Measurements from ENCODE around the gene COL23A1. TPM values are rescaled to one million over a fixed set of nuclear protein-coding genes. Genes with fewer than 3 reads are reported as not detected.

Gene COL23A1
- total and polyA plus RNA-seq, 2 of the 13 experiments (the other 11 are each of a cell fraction or from before 2014, with no cell fraction given) = not detected

- WGBS (ENCODE audit: low lambda C conversion rate) = 100% methylated on average over 1 of the region's 1 CpG
- in situ Hi-C loops (cut with HindIII; ENCODE audit: extremely low pct_ligation_motif_present, low pct_unique_long_range_greater_than_20kb) = no loop called here
- no peaks in the 10 kb centered on the region for H3K9me3 ChIP-seq (ENCODE audit: low read length)
- TF ChIP-seq FOXP1 (IDR thresholded peaks at IDR 0.05) = no peak
- TF ChIP-seq FOXP1 (CRISPR knock-in tag; IDR thresholded peaks at IDR 0.05) = no peak
- no peak for TF ChIP-seq ZNF329 (CRISPR knock-in tag; IDR thresholded peaks at IDR 0.05; ENCODE audit: low read depth)
- no peak for TF ChIP-seq REL (CRISPR knock-in tag; conservative IDR thresholded peaks at IDR 0.05)
- TF ChIP-seq ARID2 (CRISPR knock-in tag; IDR thresholded peaks at IDR 0.05; ENCODE audit: borderline replicate concordance) = no peak
- TF ChIP-seq NFE2L1 (CRISPR knock-in tag; IDR thresholded peaks at IDR 0.05; ENCODE audit: borderline replicate concordance) = no peak
- H3K27ac ChIP-seq (ENCODE audit: extremely low read length, insufficient read depth, low read length) = peak overlapping the region; percentile 18
- peaks cover 39% of the 10 kb centered on the region for H4K20me1 ChIP-seq (ENCODE audit: insufficient read depth, low read length)
- no peak for ATAC-seq
- H2AFZ ChIP-seq (ENCODE audit: low read length) = no peak overlapping the region
- no peak for FAIRE-seq
- ChIA-PET CTCF (ENCODE audit: low intra/inter-chr PET ratio, low total read pairs) (no interaction called here), POLR2A (interaction anchor here (2.8 kb wide), 1 partner anchor 24 kb away, joined by 12 read pairs; the partner anchor contains the start of gene PHYKPL)
- H3K9ac ChIP-seq (ENCODE audit: insufficient read depth, low read depth, low read length) = no peak overlapping the region
- peaks cover 35% of the 10 kb centered on the region for H3K79me2 ChIP-seq (ENCODE audit: insufficient read depth, low read length)
- intact Hi-C loops (cut with micrococcal nuclease; ENCODE audit: unreplicated experiment) = no loop called here
- peaks cover 34% of the 10 kb centered on the region for H3K4me1 ChIP-seq (ENCODE audit: insufficient read depth, low read length)
- 0 out of 2 replicates have a peak overlapping the region, but pooled peaks have one; percentile 2 for H3K4me2 ChIP-seq (ENCODE audit: low read depth, low read length)
- DNase-seq (ENCODE audit: low spot score) = no peak
- H3K4me3 ChIP-seq (replicated peaks in 1 of 3; ENCODE audit: insufficient read depth in 1 of 3, low read depth in 2 of 3, low read length in 3 of 3) = no peak overlapping the region
- no peaks in the 10 kb centered on the region; a peak in 1 of 5 replicates for H3K27me3 ChIP-seq (ENCODE audit: control insufficient read depth in 1 of 2, insufficient read depth in 2 of 2, low read length in 2 of 2)
- H3K36me3 ChIP-seq (replicated peaks in 1 of 2; ENCODE audit: control insufficient read depth in 1 of 2, insufficient read depth in 2 of 2, low read length in 2 of 2) = peaks cover 17 to 69% of the 10 kb centered on the region in 2 experiments
- no TSS peak for BruUV-seq (replicated peaks)
Observed at GRCh38 chr5:178207917-178208280, 382.3 kb downstream of the COL23A1 start.

GRCh38 chr5:178207183-178207916 is 382.8 kb downstream of the COL23A1 start:
- no TSS peak for BruUV-seq (replicated peaks)
- Histone ChIP-seq H3K79me2 (ENCODE audit: insufficient read depth, low read length) (peaks cover 35% of the 10 kb centered on the region), H3K4me2 (ENCODE audit: low read depth, low read length) (peak overlapping the region; percentile 89), H4K20me1 (ENCODE audit: insufficient read depth, low read length) (peaks cover 39% of the 10 kb centered on the region), H3K4me1 (ENCODE audit: insufficient read depth, low read length) (peaks cover 32% of the 10 kb centered on the region), H3K36me3 (replicated peaks in 1 of 2; ENCODE audit: control insufficient read depth in 1 of 2, insufficient read depth in 2 of 2, low read length in 2 of 2) (peaks cover 15 to 64% of the 10 kb centered on the region in 2 experiments), H3K4me3 (replicated peaks in 1 of 3; ENCODE audit: insufficient read depth in 1 of 3, low read depth in 2 of 3, low read length in 3 of 3) (no peak overlapping the region), H2AFZ (ENCODE audit: low read length) (no peak overlapping the region), H3K27me3 (ENCODE audit: control insufficient read depth in 1 of 2, insufficient read depth in 2 of 2, low read length in 2 of 2) (no peaks in the 10 kb centered on the region; a peak in 1 of 5 replicates), H3K27ac (ENCODE audit: extremely low read length, insufficient read depth, low read length) (no peak overlapping the region), H3K9ac (ENCODE audit: insufficient read depth, low read depth, low read length) (no peak overlapping the region), H3K9me3 (ENCODE audit: low read length) (no peaks in the 10 kb centered on the region)
- FAIRE-seq (peak; percentile 12), ATAC-seq (no peak), DNase-seq (ENCODE audit: low spot score) (peak; percentile 32)
- intact Hi-C loops (cut with micrococcal nuclease; ENCODE audit: unreplicated experiment) = no loop called here
- in situ Hi-C loops (cut with HindIII; ENCODE audit: extremely low pct_ligation_motif_present, low pct_unique_long_range_greater_than_20kb) = no loop called here
- POLR2A ChIA-PET = interaction anchor here (2.8 kb wide), 1 partner anchor 24 kb away, joined by 12 read pairs; the partner anchor contains the start of gene PHYKPL
- 62% methylated on average over 5 of the region's 5 CpGs for WGBS (ENCODE audit: low lambda C conversion rate)
- CTCF ChIA-PET (ENCODE audit: low intra/inter-chr PET ratio, low total read pairs) = no interaction called here
- TF ChIP-seq CCDC6 (CRISPR knock-in tag; IDR thresholded peaks at IDR 0.05) (no peak), ZNF776 (CRISPR knock-in tag; IDR thresholded peaks at IDR 0.05) (no peak), ZC3H13 (CRISPR knock-in tag; IDR thresholded peaks at IDR 0.05) (no peak), RBFOX2 (IDR thresholded peaks at IDR 0.05; ENCODE audit: low read depth, low read length) (peak; percentile 38; the same call in 1 of the 2 replicates), ZNF362 (CRISPR knock-in tag; IDR thresholded peaks at IDR 0.05; ENCODE audit: borderline replicate concordance) (peak; percentile 51; the same call in 1 of the 2 replicates), IRF9 (CRISPR knock-in tag; IDR thresholded peaks at IDR 0.05; ENCODE audit: borderline replicate concordance) (no peak), ZNF543 (CRISPR knock-in tag; IDR thresholded peaks at IDR 0.05) (no peak), ZNF747 (CRISPR knock-in tag; IDR thresholded peaks at IDR 0.05; ENCODE audit: borderline replicate concordance) (no peak), SNAPC5 (CRISPR knock-in tag; IDR thresholded peaks at IDR 0.05; ENCODE audit: borderline replicate concordance) (no peak), TRIM24 (CRISPR knock-in tag; IDR thresholded peaks at IDR 0.05) (no peak), RBM22 (optimal IDR thresholded peaks at IDR 0.05; ENCODE audit: low read length) (peak; percentile 9)
